HG03039 (cell line): ENCODE measurements around the gene DNAJB7.
"Not testable (repeated sequence)": the region's sequence is repeated elsewhere in the genome, so short reads cannot be mapped to it uniquely, and the experiment has no call there.

Experiments
- ATAC-seq: cut with Tn5 transposase; IDR thresholded peaks from one replicate; pipeline ENCODE4 v1.9.1; 2021; ENCODE audit warnings: mild to moderate bottlenecking, moderate library complexity; ENCODE audit not compliant: unreplicated experiment

The DNAJB7 gene

GRCh38 chr22:40862013-40862412 is at the start of gene DNAJB7:
Gene DNAJB7 (minus strand): TSS chr22:40862113. CDS start chr22:40861994, 119 bp downstream.
- ATAC-seq = no peak

GRCh38 chr22:40908895-40909294 is 47.0 kb upstream of the DNAJB7 start:
- ATAC-seq = no peak

GRCh38 chr22:40904101-40904500 is 42.2 kb upstream of the DNAJB7 start:
- ATAC-seq = no peak

GRCh38 chr22:40898850-40899357 is 37.0 kb upstream of the DNAJB7 start:
- ATAC-seq = no peak

- ATAC-seq = no peak
These were observed 32.5 kb upstream of the DNAJB7 start for GRCh38 chr22:40894417-40894816.

- no peak for ATAC-seq
These were observed 29.0 kb upstream of the DNAJB7 start for GRCh38 chr22:40890881-40891280.

- ATAC-seq = no peak
These were observed 27.2 kb upstream of the DNAJB7 start for GRCh38 chr22:40889116-40889515.

GRCh38 chr22:40878922-40879321 is 17.0 kb upstream of the DNAJB7 start:
- ATAC-seq = no peak

- no peak for ATAC-seq
These were observed 15.6 kb upstream of the DNAJB7 start for GRCh38 chr22:40877488-40877887.

- no peak for ATAC-seq
These were observed 15.0 kb upstream of the DNAJB7 start for GRCh38 chr22:40876907-40877306.

GRCh38 chr22:40875111-40875510 is 13.2 kb upstream of the DNAJB7 start:
- no peak for ATAC-seq

- no peak for ATAC-seq
These were observed 12.1 kb upstream of the DNAJB7 start for GRCh38 chr22:40874016-40874415.

- ATAC-seq = not testable (repeated sequence)
These were observed 6.5 kb upstream of the DNAJB7 start for GRCh38 chr22:40868379-40868778.

- ATAC-seq = no peak
These were observed 5.2 kb upstream of the DNAJB7 start for GRCh38 chr22:40867109-40867508.

GRCh38 chr22:40862537-40862936 is 624 bp upstream of the DNAJB7 start:
- ATAC-seq = no peak

GRCh38 chr22:40857309-40857855 is 4.5 kb downstream of the DNAJB7 start:
- ATAC-seq = no peak

- ATAC-seq = peak; percentile 75
These were observed 5.2 kb downstream of the DNAJB7 start, which contains the start of the genes ST13 and XPNPEP3 for GRCh38 chr22:40856513-40857308. Gene ST13 (minus strand): TSS chr22:40856639. CDS start chr22:40856540, 99 bp downstream. Gene XPNPEP3 (plus strand): TSS chr22:40857148. CDS start chr22:40857182, 34 bp downstream.

GRCh38 chr22:40855979-40856512 is 5.9 kb downstream of the DNAJB7 start:
- ATAC-seq = peak; percentile 23

GRCh38 chr22:40855071-40855978 is 6.6 kb downstream of the DNAJB7 start:
- no peak for ATAC-seq

GRCh38 chr22:40853961-40854360 is 8.0 kb downstream of the DNAJB7 start:
- no peak for ATAC-seq

GRCh38 chr22:40853333-40853732 is 8.6 kb downstream of the DNAJB7 start:
- no peak for ATAC-seq
